IMR-90 (cell line): ENCODE data around the gene SF3B1. TPM values are rescaled to one million over a fixed set of nuclear protein-coding genes. Genes with fewer than 3 reads are reported as not detected.

ENCODE experiments used
- ATAC-seq: fragments of 200-7000 bp; cut with Tn5 transposase; 2 replicates; pipeline ENCODE4 v1.9.1; 2020; ENCODE audit warnings: low read depth, mild to moderate bottlenecking, moderate library complexity
- BruUV-seq: library from RNA; stranded (reverse); fragments of 400-500 nt; replicated peaks from 2 replicates; lab custom pipeline; 2021; lab: Mats Ljungman, UMichigan
- CTCF ChIA-PET: fragments of 300-600 bp; formaldehyde crosslinking; extraction: SDS; loops from one replicate; lab custom pipeline; 2021; ENCODE audit warnings: antibody characterized with exemption; lab: Yijun Ruan, JAX
- POLR2A ChIA-PET: fragments of 300-600 bp; sonication (Branson Sonifier 250); formaldehyde crosslinking; loops from one replicate; lab custom pipeline; 2022; ENCODE audit warnings: antibody characterized with exemption; ENCODE audit not compliant: unreplicated experiment; lab: Charles Lee
- DNase-seq: peaks from one replicate; pipeline ENCODE4 v3.0.0; 2013
- H2AFZ ChIP-seq: replicated peaks from 2 replicates; pipeline ENCODE3; 2013; ENCODE audit warnings: low read length, mild to moderate bottlenecking; ENCODE audit not compliant: poor library complexity
- H2AK5ac ChIP-seq: 2 replicates; pipeline ENCODE4 v1.6.1; 2013; ENCODE audit warnings: low read depth, low read length, inconsistent platforms
- H2AK9ac ChIP-seq: replicated peaks from 2 replicates; pipeline ENCODE3; 2013; ENCODE audit warnings: mild to moderate bottlenecking, low read depth, low read length, moderate library complexity; ENCODE audit not compliant: poor library complexity
- H2BK120ac ChIP-seq: 2 replicates; pipeline ENCODE4 v1.6.1; 2013; ENCODE audit warnings: low read depth, low read length, inconsistent platforms
- H2BK15ac ChIP-seq: 3 replicates; pipeline ENCODE4 v1.6.1; 2013; ENCODE audit warnings: low read depth, low read length, inconsistent platforms
- H2BK20ac ChIP-seq: 2 replicates; pipeline ENCODE4 v1.6.1; 2013; ENCODE audit warnings: low read depth, mild to moderate bottlenecking, inconsistent platforms, low read length, moderate library complexity
- H2BK5ac ChIP-seq: 2 replicates; pipeline ENCODE4 v1.6.1; 2013; ENCODE audit warnings: mild to moderate bottlenecking, low read depth, low read length, inconsistent platforms; ENCODE audit not compliant: poor library complexity, severe bottlenecking
- H3K14ac ChIP-seq: replicated peaks from 2 replicates; pipeline ENCODE4 v1.6.1; 2013; ENCODE audit warnings: low read depth, low read length, inconsistent platforms
- H3K18ac ChIP-seq: 2 replicates; pipeline ENCODE4 v1.6.1; 2013; ENCODE audit warnings: low read depth, low read length, control low read depth
- H3K23ac ChIP-seq: 2 replicates; pipeline ENCODE4 v1.6.1; 2013; ENCODE audit warnings: low read depth, low read length, inconsistent platforms
- H3K27ac ChIP-seq: 2 replicates; pipeline ENCODE4 v1.5.1; 2013; ENCODE audit warnings: mild to moderate bottlenecking, control low read depth, low read length; ENCODE audit not compliant: insufficient read depth
- H3K27me3 ChIP-seq: 2 replicates; pipeline ENCODE4 v1.6.1; 2013; ENCODE audit warnings: low read length; ENCODE audit not compliant: control insufficient read depth, insufficient read depth
- H3K36me3 ChIP-seq: 2 replicates; pipeline ENCODE4 v1.6.1; 2013; ENCODE audit warnings: low read length, mixed read lengths; ENCODE audit not compliant: control insufficient read depth, insufficient read depth
- H3K4ac ChIP-seq: 2 replicates; pipeline ENCODE4 v1.6.1; 2013; ENCODE audit warnings: low read depth, low read length, inconsistent platforms
- H3K4me1 ChIP-seq: 2 replicates; pipeline ENCODE4 v1.6.1; 2013; ENCODE audit warnings: low read length, mixed read lengths; ENCODE audit not compliant: control insufficient read depth, insufficient read depth
- H3K4me2 ChIP-seq: 2 replicates; pipeline ENCODE4 v1.6.1; 2013; ENCODE audit warnings: low read depth, mild to moderate bottlenecking, control low read depth, low read length, moderate library complexity
- H3K4me3 ChIP-seq: 2 replicates; pipeline ENCODE4 v1.5.1; 2013; ENCODE audit warnings: low read depth, mild to moderate bottlenecking, control low read depth, low read length, moderate library complexity; ENCODE audit not compliant: insufficient read depth
- H3K56ac ChIP-seq: 2 replicates; pipeline ENCODE4 v1.6.1; 2013; ENCODE audit warnings: low read length, inconsistent platforms; ENCODE audit not compliant: insufficient read depth; ENCODE audit errors: extremely low read depth
- H3K79me1 ChIP-seq, 2 experiments: 2 replicates each; pipeline ENCODE4 v1.6.1; 2013; ENCODE audit warnings: low read length in 2 of 2, inconsistent platforms in 1 of 2, low read depth in 1 of 2
- H3K9ac ChIP-seq: 2 replicates; pipeline ENCODE4 v1.6.1; 2013; ENCODE audit warnings: low read depth, low read length, control low read depth
- H3K9me1 ChIP-seq: 2 replicates; pipeline ENCODE4 v1.6.1; 2013; ENCODE audit warnings: low read length, inconsistent platforms; ENCODE audit not compliant: insufficient read depth
- H3K9me3 ChIP-seq: 2 replicates; pipeline ENCODE4 v1.6.1; 2013; ENCODE audit warnings: low read length; ENCODE audit not compliant: control insufficient read depth, insufficient read depth
- H4K20me1 ChIP-seq: 2 replicates; pipeline ENCODE4 v1.6.1; 2013; ENCODE audit warnings: low read length, inconsistent platforms; ENCODE audit not compliant: insufficient read depth
- H4K5ac ChIP-seq: 2 replicates; pipeline ENCODE4 v1.6.1; 2013; ENCODE audit warnings: mild to moderate bottlenecking, low read depth, low read length, control low read depth
- H4K8ac ChIP-seq, 2 experiments: 2 replicates each; pipeline ENCODE4 v1.6.1; 2013; ENCODE audit warnings: low read depth in 2 of 2, low read length in 2 of 2, control low read depth in 1 of 2, inconsistent platforms in 1 of 2
- H4K91ac ChIP-seq: 2 replicates; pipeline ENCODE4 v1.6.1; 2013; ENCODE audit warnings: low read depth, low read length, inconsistent platforms; ENCODE audit not compliant: insufficient read depth
- BHLHE40 ChIP-seq: fragments of 150-350 bp; IDR thresholded peaks from 2 replicates; pipeline ENCODE4 v1.6.1; 2016; ENCODE audit warnings: mild to moderate bottlenecking, low read depth, low read length
- CEBPB ChIP-seq: IDR thresholded peaks from 2 replicates; pipeline ENCODE4 v1.6.1; 2012; ENCODE audit warnings: low read depth, low read length, improper control_type of control experiment
- CHD1 ChIP-seq: IDR thresholded peaks from 2 replicates; pipeline ENCODE4 v1.6.1; 2012; ENCODE audit warnings: low read depth, low read length, improper control_type of control experiment
- FOS ChIP-seq: fragments of 150-350 bp; IDR thresholded peaks from 2 replicates; pipeline ENCODE4 v1.6.1; 2016; ENCODE audit warnings: low read depth, low read length
- MAFK ChIP-seq: IDR thresholded peaks from 2 replicates; pipeline ENCODE4 v1.6.1; 2012; ENCODE audit warnings: low read depth, low read length, improper control_type of control experiment
- MAZ ChIP-seq: IDR thresholded peaks from 2 replicates; pipeline ENCODE4 v1.6.1; 2012; ENCODE audit warnings: low read depth, mild to moderate bottlenecking, low read length, improper control_type of control experiment, moderate library complexity, borderline replicate concordance
- MXI1 ChIP-seq: IDR thresholded peaks from 2 replicates; pipeline ENCODE4 v1.6.1; 2012; ENCODE audit warnings: low read depth, mild to moderate bottlenecking, low read length, moderate library complexity, borderline replicate concordance
- NFE2L2 ChIP-seq: fragments of 150-350 bp; IDR thresholded peaks from 2 replicates; pipeline ENCODE4 v1.6.1; 2016; ENCODE audit warnings: low read depth, mild to moderate bottlenecking, low read length
- POLR2A ChIP-seq: IDR thresholded peaks from 2 replicates; pipeline ENCODE4 v1.6.1; 2012; ENCODE audit warnings: mild to moderate bottlenecking, low read depth, low read length
- RAD21 ChIP-seq: IDR thresholded peaks from 2 replicates; pipeline ENCODE4 v1.6.1; 2012; ENCODE audit warnings: low read length, improper control_type of control experiment
- RCOR1 ChIP-seq: IDR thresholded peaks from 2 replicates; pipeline ENCODE4 v1.6.1; 2012; ENCODE audit warnings: mild to moderate bottlenecking, low read length, improper control_type of control experiment; ENCODE audit not compliant: insufficient replicate concordance
- RFX5 ChIP-seq: IDR thresholded peaks from 2 replicates; pipeline ENCODE4 v1.8.0; 2012; ENCODE audit warnings: low read depth, mild to moderate bottlenecking, low read length, moderate library complexity
- SMC3 ChIP-seq: fragments of 150-350 bp; IDR thresholded peaks from 2 replicates; pipeline ENCODE4 v1.6.1; 2016; ENCODE audit warnings: low read depth, mild to moderate bottlenecking, antibody characterized with exemption, low read length, moderate library complexity
- USF2 ChIP-seq: fragments of 150-350 bp; IDR thresholded peaks from 2 replicates; pipeline ENCODE4 v1.6.1; 2017; ENCODE audit warnings: mild to moderate bottlenecking, antibody characterized with exemption, low read length, low read depth
- WGBS, 2 experiments: methylation state at CpG; one replicate each; pipeline versions ENCODE4 v1.1.5 to v1.1.7; 2013; ENCODE audit warnings: missing lambda C conversion rate in 2 of 2; ENCODE audit not compliant: insufficient read length in 1 of 2; ENCODE audit errors: extremely low coverage in 2 of 2; 5-methylcytosine and 5-hydroxymethylcytosine counted together
- dilution Hi-C: fragments of 300-500 bp; cut with HindIII; formaldehyde crosslinking; loops from one replicate; pipeline ENCODE4 v1.14.3; 2018; ENCODE audit warnings: low sequenced_read_pairs; ENCODE audit not compliant: unreplicated experiment
- in situ Hi-C: fragments of 300-500 bp; cut with MboI; formaldehyde crosslinking; loops from 3 replicates; pipeline ENCODE4 v1.14.3; 2019; ENCODE audit warnings: low sequenced_read_pairs, inconsistent platforms, mixed read lengths
- intact Hi-C: fragments of 100-400 bp; cut with micrococcal nuclease; formaldehyde crosslinking; loops from 2 replicates; pipeline ENCODE4 v1.10.0; 2022
- polyA plus RNA-seq, 3 experiments: library from polyadenylated mRNA; depleted of rRNA; stranded (reverse); fragments of >200 nt; gene quantifications; 2 replicates each; pipeline ENCODE4 v1.2.3, GENCODE V29; 2012; ENCODE audit warnings: low replicate concordance in 1 of 3
- total RNA-seq: library from RNA; depleted of rRNA; stranded (reverse); fragments of >200 nt; gene quantifications from 2 replicates; pipeline ENCODE4 v1.2.3, GENCODE V29; 2012
- TF ChIP-seq, protein P1 (sequence below): fragments of 150-350 bp; IDR thresholded peaks from 2 replicates; pipeline ENCODE4 v1.6.1; 2016; ENCODE audit warnings: low read depth, mild to moderate bottlenecking, low read length, moderate library complexity, borderline replicate concordance

SF3B1 gene
- total and polyA plus RNA-seq, 2 of the 4 experiments (the other 2 are of a cell fraction) = 326 to 942 TPM

DNA sequence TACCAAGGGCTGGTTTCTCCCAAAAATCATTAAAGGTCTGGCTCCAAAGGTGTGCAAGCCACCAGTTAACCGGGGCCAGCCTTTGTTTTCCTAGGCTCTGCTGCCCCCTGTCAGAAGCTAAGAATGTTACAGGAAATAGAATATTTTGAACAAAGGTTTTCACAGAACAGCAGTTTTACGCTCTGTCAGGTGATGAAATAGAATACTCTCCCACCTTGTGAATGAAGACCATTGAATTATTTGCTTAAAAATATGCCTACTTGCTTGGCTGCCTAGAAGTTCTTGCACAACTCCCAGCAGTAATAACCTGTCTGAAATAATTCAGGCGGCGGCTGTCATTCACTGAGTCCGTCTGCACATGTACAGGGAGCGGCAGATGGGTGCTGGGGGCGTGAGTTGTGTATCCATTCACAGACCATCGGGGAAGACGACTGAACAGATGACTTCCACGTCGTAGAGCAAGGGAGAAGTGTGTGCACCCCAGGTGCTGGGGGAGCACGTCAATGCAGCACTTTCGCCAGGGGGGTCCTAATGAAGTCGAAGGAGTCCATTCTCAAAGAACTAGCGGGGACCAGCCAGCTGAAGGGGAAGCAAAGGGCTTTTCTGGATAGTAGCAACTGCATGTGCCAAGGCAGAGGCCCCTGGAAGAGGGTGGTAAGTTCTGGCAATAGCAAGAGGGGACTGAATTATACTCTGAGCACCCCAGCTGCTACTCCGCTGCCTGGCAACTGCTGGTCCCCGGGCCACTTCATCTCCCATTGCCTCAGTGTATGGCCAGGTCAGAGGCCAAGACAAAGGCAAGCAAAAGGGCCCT lies 56.1 kb downstream of the SF3B1 start:
- peak overlapping the region; percentile 35 for H3K14ac ChIP-seq
- no peak overlapping the region for H3K27ac ChIP-seq
- H3K4me2 ChIP-seq = no peak overlapping the region
- no peak overlapping the region for H3K9ac ChIP-seq
- H3K56ac ChIP-seq = no peak overlapping the region
- intact Hi-C loops = loop anchor here (1.0 to 10.0 kb wide), 7 partner anchors 66 to 584 kb away; partner anchors contain the start of genes ANKRD44, GTF3C3 and PGAP1
- BruUV-seq = no TSS peak
- dilution Hi-C loops = no loop called here
- H3K23ac ChIP-seq = no peak overlapping the region
- peak overlapping the region; percentile 70 for H3K4ac ChIP-seq
- no peaks in the 10 kb centered on the region for H3K79me1 ChIP-seq
- peaks cover 5% of the 10 kb centered on the region for H3K4me1 ChIP-seq
- peak overlapping the region; percentile 16; the same call in 1 of the 2 replicates for H4K91ac ChIP-seq
- ChIA-PET CTCF (interaction anchor here (1.0 to 1.1 kb wide), 2 partner anchors 14 to 265 kb away, joined by 3 to 5 read pairs; no protein-coding TSS in a partner anchor), POLR2A (no interaction called here)
- ATAC-seq = peak; percentile 77
- H3K9me3 ChIP-seq = no peaks in the 10 kb centered on the region
- H2AK5ac ChIP-seq = peak overlapping the region; percentile 32; the same call in 1 of the 2 replicates
- H4K8ac ChIP-seq = peak overlapping the region in 1 of 2 experiments; percentile 41; a peak in 1 of 4 replicates
- H3K27me3 ChIP-seq = no peaks in the 10 kb centered on the region; the same call in 1 of the 2 replicates
- no peak overlapping the region for H4K5ac ChIP-seq
- no peaks in the 10 kb centered on the region; the same call in 1 of the 2 replicates for H3K9me1 ChIP-seq
- peak overlapping the region; percentile 56 for H3K18ac ChIP-seq
- H4K20me1 ChIP-seq = no peaks in the 10 kb centered on the region
- peak overlapping the region; percentile 24 for H2BK5ac ChIP-seq
- H3K36me3 ChIP-seq = no peaks in the 10 kb centered on the region
- peak overlapping the region; percentile 86 for H2BK20ac ChIP-seq
- WGBS, 2 experiments = 50% methylated on average over 9 of the region's 17 CpGs; no CpG with 5 or more reads in 1 of the 2 experiments
- peak overlapping the region; percentile 87 for H2AFZ ChIP-seq
- peak overlapping the region; percentile 63 for H2AK9ac ChIP-seq
- peak; percentile 44 for DNase-seq
- peak overlapping the region; percentile 89 for H2BK120ac ChIP-seq
- H3K4me3 ChIP-seq = no peak overlapping the region
- H2BK15ac ChIP-seq = no peak overlapping the region
- in situ Hi-C loops = no loop called here
- TF ChIP-seq USF2 (no peak), MAFK (no peak), POLR2A (no peak), CHD1 (no peak), MAZ (no peak), NFE2L2 (no peak), FOS (no peak), BHLHE40 (no peak), CEBPB (no peak), RFX5 (no peak), RCOR1 (no peak), MXI1 (no peak), RAD21 (peak; percentile 94), SMC3 (peak; percentile 91)
- TF ChIP-seq, protein P1, sequence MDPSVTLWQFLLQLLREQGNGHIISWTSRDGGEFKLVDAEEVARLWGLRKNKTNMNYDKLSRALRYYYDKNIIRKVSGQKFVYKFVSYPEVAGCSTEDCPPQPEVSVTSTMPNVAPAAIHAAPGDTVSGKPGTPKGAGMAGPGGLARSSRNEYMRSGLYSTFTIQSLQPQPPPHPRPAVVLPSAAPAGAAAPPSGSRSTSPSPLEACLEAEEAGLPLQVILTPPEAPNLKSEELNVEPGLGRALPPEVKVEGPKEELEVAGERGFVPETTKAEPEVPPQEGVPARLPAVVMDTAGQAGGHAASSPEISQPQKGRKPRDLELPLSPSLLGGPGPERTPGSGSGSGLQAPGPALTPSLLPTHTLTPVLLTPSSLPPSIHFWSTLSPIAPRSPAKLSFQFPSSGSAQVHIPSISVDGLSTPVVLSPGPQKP = no peak
